ENCODE results near the gene AOPEP.

DNA sequence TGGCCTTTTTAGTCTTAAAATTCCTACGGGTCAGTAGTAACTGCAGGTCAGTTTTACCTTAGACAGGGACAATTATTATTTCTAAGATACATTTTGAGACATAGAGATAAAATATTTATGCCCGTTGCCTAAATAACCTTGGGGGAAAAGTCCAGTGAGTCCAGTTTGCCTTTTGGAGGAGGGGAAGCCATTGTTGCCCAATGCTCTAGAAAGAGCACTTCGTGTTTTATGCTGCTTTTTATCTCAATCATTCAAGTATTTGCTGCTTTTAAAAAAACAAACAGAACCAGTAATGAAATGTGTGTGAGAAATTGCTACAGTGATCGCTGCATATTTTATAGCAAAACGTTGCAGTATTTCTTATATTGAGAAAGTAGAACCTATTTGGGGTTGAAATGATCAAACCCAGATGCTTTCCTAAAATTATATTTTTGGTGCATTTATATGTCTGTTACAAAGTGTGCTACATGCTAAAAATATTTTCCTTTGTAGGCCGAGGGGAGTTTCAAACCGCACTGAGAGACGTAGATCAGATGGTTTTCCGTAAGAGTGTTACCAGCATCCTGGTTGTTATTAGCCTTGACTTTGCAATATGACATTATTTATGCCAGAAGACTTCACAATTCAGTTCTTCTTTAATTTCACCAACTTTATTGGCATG, 266.8 kb downstream of the AOPEP start:
- TF ChIP-seq, protein P1, sequence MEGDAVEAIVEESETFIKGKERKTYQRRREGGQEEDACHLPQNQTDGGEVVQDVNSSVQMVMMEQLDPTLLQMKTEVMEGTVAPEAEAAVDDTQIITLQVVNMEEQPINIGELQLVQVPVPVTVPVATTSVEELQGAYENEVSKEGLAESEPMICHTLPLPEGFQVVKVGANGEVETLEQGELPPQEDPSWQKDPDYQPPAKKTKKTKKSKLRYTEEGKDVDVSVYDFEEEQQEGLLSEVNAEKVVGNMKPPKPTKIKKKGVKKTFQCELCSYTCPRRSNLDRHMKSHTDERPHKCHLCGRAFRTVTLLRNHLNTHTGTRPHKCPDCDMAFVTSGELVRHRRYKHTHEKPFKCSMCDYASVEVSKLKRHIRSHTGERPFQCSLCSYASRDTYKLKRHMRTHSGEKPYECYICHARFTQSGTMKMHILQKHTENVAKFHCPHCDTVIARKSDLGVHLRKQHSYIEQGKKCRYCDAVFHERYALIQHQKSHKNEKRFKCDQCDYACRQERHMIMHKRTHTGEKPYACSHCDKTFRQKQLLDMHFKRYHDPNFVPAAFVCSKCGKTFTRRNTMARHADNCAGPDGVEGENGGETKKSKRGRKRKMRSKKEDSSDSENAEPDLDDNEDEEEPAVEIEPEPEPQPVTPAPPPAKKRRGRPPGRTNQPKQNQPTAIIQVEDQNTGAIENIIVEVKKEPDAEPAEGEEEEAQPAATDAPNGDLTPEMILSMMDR (conservative IDR thresholded peaks at IDR 0.05 in 1 of 2, IDR thresholded peaks at IDR 0.05 in 1 of 2; ENCODE audit: extremely low read depth in 1 of 2, insufficient read depth in 1 of 2, low read depth in 1 of 2, low read length in 2 of 2): no peak
- TF ChIP-seq EZH2 (IDR thresholded peaks at IDR 0.05; ENCODE audit: borderline replicate concordance, low read length): no peak

Measured in mammary epithelial cell (primary cell).